ENCODE results near the gene EXPH5.

EXPH5 gene

DNA sequence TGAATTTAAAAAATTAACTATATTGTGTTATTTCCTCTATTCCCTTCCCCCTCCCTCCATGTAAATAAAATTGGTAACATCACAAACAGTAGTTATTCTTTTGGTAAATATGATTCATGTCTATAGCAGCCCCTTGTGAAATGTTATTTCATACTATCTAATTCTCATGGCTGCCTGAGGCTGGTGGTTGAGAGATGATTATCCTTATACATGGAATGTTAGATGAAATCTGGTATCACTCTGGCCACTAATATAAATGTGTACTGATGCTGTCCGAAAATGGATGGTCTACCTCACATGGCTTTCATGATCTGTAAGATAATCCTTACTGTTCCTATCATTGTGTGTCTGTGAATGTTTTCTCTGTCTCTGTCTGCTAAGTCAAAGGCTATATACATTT is 25.0 kb upstream of the EXPH5 start:
- Histone ChIP-seq H3K36me3 (ENCODE audit: control insufficient read depth, low read length) (no peaks in the 10 kb centered on the region), H4K20me1 (ENCODE audit: control insufficient read depth, insufficient read depth, low read depth, low read length) (no peaks in the 10 kb centered on the region), H3K79me2 (ENCODE audit: control insufficient read depth, low read length) (no peaks in the 10 kb centered on the region), H3K27me3 (ENCODE audit: control insufficient read depth, low read length) (peaks cover 15% of the 10 kb centered on the region), H3K9me2 (replicated peaks; ENCODE audit: control insufficient read depth, low read length) (no peaks in the 10 kb centered on the region), H3K4me1 (ENCODE audit: control insufficient read depth, low read length) (no peaks in the 10 kb centered on the region), H3F3A (ENCODE audit: control insufficient read depth, insufficient read depth) (no peaks in the 10 kb centered on the region), H3K4me2 (ENCODE audit: low read length) (no peak overlapping the region), H3K9me3 (ENCODE audit: control insufficient read depth, insufficient read depth, low read length) (no peaks in the 10 kb centered on the region), H3K4me3 (ENCODE audit: low read length) (no peak overlapping the region), H3K27ac (ENCODE audit: low read depth, low read length) (no peak overlapping the region)
- TF ChIP-seq, protein P1, sequence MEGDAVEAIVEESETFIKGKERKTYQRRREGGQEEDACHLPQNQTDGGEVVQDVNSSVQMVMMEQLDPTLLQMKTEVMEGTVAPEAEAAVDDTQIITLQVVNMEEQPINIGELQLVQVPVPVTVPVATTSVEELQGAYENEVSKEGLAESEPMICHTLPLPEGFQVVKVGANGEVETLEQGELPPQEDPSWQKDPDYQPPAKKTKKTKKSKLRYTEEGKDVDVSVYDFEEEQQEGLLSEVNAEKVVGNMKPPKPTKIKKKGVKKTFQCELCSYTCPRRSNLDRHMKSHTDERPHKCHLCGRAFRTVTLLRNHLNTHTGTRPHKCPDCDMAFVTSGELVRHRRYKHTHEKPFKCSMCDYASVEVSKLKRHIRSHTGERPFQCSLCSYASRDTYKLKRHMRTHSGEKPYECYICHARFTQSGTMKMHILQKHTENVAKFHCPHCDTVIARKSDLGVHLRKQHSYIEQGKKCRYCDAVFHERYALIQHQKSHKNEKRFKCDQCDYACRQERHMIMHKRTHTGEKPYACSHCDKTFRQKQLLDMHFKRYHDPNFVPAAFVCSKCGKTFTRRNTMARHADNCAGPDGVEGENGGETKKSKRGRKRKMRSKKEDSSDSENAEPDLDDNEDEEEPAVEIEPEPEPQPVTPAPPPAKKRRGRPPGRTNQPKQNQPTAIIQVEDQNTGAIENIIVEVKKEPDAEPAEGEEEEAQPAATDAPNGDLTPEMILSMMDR (IDR thresholded peaks at IDR 0.05; ENCODE audit: low read depth, low read length, poor library complexity, severe bottlenecking), result no peak
- TF ChIP-seq EZH2phosphoT487 (IDR thresholded peaks at IDR 0.05; ENCODE audit: borderline replicate concordance, low read length), result no peak

DNA sequence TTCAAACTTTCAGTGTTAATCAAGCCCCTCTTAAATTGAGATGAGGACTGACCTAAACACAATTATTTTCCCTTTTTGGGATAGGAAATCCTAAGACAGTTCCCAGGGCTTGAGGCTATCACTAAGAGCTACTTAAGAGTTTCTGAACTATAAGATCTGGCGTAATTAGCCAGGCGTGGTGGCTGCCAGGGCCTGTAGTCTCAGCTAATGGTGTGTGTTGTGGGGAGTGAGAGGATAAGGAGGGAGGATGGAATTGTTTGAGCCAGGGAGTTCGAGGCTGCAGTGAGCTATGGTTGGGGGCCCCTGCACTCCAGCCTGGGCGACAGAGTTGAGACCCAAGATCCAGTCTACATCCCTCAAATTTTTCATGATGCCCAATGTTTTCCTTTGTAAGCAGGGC is 23.5 kb upstream of the EXPH5 start:
- H3F3A ChIP-seq (ENCODE audit: control insufficient read depth, insufficient read depth), result no peaks in the 10 kb centered on the region
- H3K27me3 ChIP-seq (ENCODE audit: control insufficient read depth, low read length), result peaks cover 15% of the 10 kb centered on the region
- no peaks in the 10 kb centered on the region for H3K4me1 ChIP-seq (ENCODE audit: control insufficient read depth, low read length)
- H3K4me3 ChIP-seq (ENCODE audit: low read length), result no peak overlapping the region
- H3K27ac ChIP-seq (ENCODE audit: low read depth, low read length), result no peak overlapping the region
- no peaks in the 10 kb centered on the region for H4K20me1 ChIP-seq (ENCODE audit: control insufficient read depth, insufficient read depth, low read depth, low read length)
- H3K9me2 ChIP-seq (replicated peaks; ENCODE audit: control insufficient read depth, low read length), result no peaks in the 10 kb centered on the region
- no peaks in the 10 kb centered on the region for H3K9me3 ChIP-seq (ENCODE audit: control insufficient read depth, insufficient read depth, low read length)
- TF ChIP-seq, protein P1 (IDR thresholded peaks at IDR 0.05; ENCODE audit: low read depth, low read length, poor library complexity, severe bottlenecking), result no peak
- no peak for TF ChIP-seq EZH2phosphoT487 (IDR thresholded peaks at IDR 0.05; ENCODE audit: borderline replicate concordance, low read length)
- H3K79me2 ChIP-seq (ENCODE audit: control insufficient read depth, low read length), result no peaks in the 10 kb centered on the region
- H3K4me2 ChIP-seq (ENCODE audit: low read length), result no peak overlapping the region
- H3K36me3 ChIP-seq (ENCODE audit: control insufficient read depth, low read length), result no peaks in the 10 kb centered on the region

DNA sequence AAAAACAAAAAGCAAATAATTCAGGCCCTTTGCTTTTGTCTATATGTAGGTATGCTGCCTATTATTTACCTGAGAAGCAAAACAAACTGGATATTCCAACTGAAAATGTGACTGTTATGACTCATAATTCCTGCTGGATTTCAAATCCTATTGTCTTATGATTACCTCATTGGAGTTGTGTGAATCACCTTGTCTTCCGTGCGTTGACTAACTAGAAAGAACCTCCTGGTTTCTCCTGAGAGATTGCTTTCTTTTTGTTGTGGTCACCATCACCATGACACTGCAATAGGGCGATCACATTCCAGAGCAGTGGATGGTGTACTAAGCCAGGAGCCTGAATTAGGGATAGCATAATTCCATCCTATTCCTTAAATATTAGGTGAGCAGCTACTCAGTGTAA is 23.0 kb upstream of the EXPH5 start:
- no peak for TF ChIP-seq EZH2phosphoT487 (IDR thresholded peaks at IDR 0.05; ENCODE audit: borderline replicate concordance, low read length)
- TF ChIP-seq, protein P1 (IDR thresholded peaks at IDR 0.05; ENCODE audit: low read depth, low read length, poor library complexity, severe bottlenecking), result no peak

DNA sequence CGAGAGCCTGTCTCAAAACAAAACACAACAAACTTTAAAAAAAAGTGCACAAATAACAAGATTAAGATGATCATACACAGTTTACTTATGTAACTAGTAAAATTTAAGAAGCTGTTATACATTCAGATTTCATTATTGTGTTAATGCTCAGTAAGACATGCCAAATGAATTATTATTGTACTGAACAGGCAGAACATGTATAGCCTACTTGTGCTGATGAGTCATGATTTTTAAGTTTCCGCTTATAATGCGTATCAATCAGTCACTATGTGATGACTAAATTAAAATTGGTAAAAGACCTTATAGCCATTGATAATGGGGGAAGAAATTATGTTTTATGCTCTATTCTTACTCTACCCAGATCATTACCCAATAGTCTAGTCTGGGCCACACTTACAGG is 20.5 kb upstream of the EXPH5 start:
- Histone ChIP-seq H3K4me3 (ENCODE audit: low read length) (no peak overlapping the region), H3K4me1 (ENCODE audit: control insufficient read depth, low read length) (no peaks in the 10 kb centered on the region), H3K27me3 (ENCODE audit: control insufficient read depth, low read length) (peaks cover 5% of the 10 kb centered on the region; the same call in 1 of the 2 replicates), H3K9me2 (replicated peaks; ENCODE audit: control insufficient read depth, low read length) (no peaks in the 10 kb centered on the region), H3K36me3 (ENCODE audit: control insufficient read depth, low read length) (no peaks in the 10 kb centered on the region), H3K4me2 (ENCODE audit: low read length) (no peak overlapping the region), H3F3A (ENCODE audit: control insufficient read depth, insufficient read depth) (no peaks in the 10 kb centered on the region), H3K27ac (ENCODE audit: low read depth, low read length) (no peak overlapping the region), H3K79me2 (ENCODE audit: control insufficient read depth, low read length) (no peaks in the 10 kb centered on the region), H3K9me3 (ENCODE audit: control insufficient read depth, insufficient read depth, low read length) (no peaks in the 10 kb centered on the region), H4K20me1 (ENCODE audit: control insufficient read depth, insufficient read depth, low read depth, low read length) (no peaks in the 10 kb centered on the region)
- no peak for TF ChIP-seq EZH2phosphoT487 (IDR thresholded peaks at IDR 0.05; ENCODE audit: borderline replicate concordance, low read length)
- TF ChIP-seq, protein P1 (IDR thresholded peaks at IDR 0.05; ENCODE audit: low read depth, low read length, poor library complexity, severe bottlenecking), result no peak

More for the DNA sequence above, 23.0 kb upstream of the EXPH5 start:
- Histone ChIP-seq H3K36me3 (ENCODE audit: control insufficient read depth, low read length) (no peaks in the 10 kb centered on the region), H3F3A (ENCODE audit: control insufficient read depth, insufficient read depth) (no peaks in the 10 kb centered on the region), H3K27ac (ENCODE audit: low read depth, low read length) (no peak overlapping the region), H3K79me2 (ENCODE audit: control insufficient read depth, low read length) (no peaks in the 10 kb centered on the region), H3K4me3 (ENCODE audit: low read length) (no peak overlapping the region), H4K20me1 (ENCODE audit: control insufficient read depth, insufficient read depth, low read depth, low read length) (no peaks in the 10 kb centered on the region), H3K4me1 (ENCODE audit: control insufficient read depth, low read length) (no peaks in the 10 kb centered on the region), H3K9me2 (replicated peaks; ENCODE audit: control insufficient read depth, low read length) (no peaks in the 10 kb centered on the region), H3K4me2 (ENCODE audit: low read length) (no peak overlapping the region), H3K9me3 (ENCODE audit: control insufficient read depth, insufficient read depth, low read length) (no peaks in the 10 kb centered on the region), H3K27me3 (ENCODE audit: control insufficient read depth, low read length) (peaks cover 12% of the 10 kb centered on the region)
